Measurements from ENCODE around the gene CDK2AP2.

GRCh38 chr11:67548555-67549110 lies 40.7 kb upstream of the CDK2AP2 start:
- TF ChIP-seq POLR2A (IDR thresholded peaks at IDR 0.05) (no peak), CTCF (IDR thresholded peaks at IDR 0.05) (no peak), POLR2AphosphoS5 (IDR thresholded peaks at IDR 0.05) (no peak), EP300 (IDR thresholded peaks at IDR 0.05) (no peak)

All from upper lobe of left lung (tissue), 4 donors.